Right ventricle myocardium superior (tissue), 1 donor: ENCODE data around the gene TRAFD1. TPM values are rescaled to one million over a fixed set of nuclear protein-coding genes. Genes with fewer than 3 reads are reported as not detected.
A peak's percentile ranks its signal among the peaks of the same experiment; 100 is the strongest.

Source experiments
- ATAC-seq: fragments of 200-7000 bp; cut with Tn5 transposase; one replicate; pipeline ENCODE4 v1.9.1; 2020; ENCODE audit warnings: mild to moderate bottlenecking; ENCODE audit not compliant: poor library complexity
- DNase-seq: peaks from one replicate; pipeline ENCODE4 v3.0.0-alpha.2; 2020
- intact Hi-C: fragments of 100-400 bp; cut with DNase I; formaldehyde crosslinking; loops from one replicate; pipeline ENCODE4 v1.11.2; 2022
- microRNA-seq: library from miRNA; unstranded; fragments of <30 nt; microRNA quantifications from one replicate; pipeline ENCODE4 v1.2.0, GENCODE V29; 2020
- total RNA-seq: library from RNA; stranded (reverse); fragmentation: NEBNext Ultra II Directional; extraction: Animal tissue kit (Norgen Biotek cat#: 25700); gene quantifications from one replicate; pipeline ENCODE4 v1.2.1, GENCODE V29; 2021
- donor health status: DM: no; HTN: yes; CAD: no; lungs with severe emphysema.

The TRAFD1 gene
- total RNA-seq, 1 donor from 2014 or later, result 17.4 TPM

DNA sequence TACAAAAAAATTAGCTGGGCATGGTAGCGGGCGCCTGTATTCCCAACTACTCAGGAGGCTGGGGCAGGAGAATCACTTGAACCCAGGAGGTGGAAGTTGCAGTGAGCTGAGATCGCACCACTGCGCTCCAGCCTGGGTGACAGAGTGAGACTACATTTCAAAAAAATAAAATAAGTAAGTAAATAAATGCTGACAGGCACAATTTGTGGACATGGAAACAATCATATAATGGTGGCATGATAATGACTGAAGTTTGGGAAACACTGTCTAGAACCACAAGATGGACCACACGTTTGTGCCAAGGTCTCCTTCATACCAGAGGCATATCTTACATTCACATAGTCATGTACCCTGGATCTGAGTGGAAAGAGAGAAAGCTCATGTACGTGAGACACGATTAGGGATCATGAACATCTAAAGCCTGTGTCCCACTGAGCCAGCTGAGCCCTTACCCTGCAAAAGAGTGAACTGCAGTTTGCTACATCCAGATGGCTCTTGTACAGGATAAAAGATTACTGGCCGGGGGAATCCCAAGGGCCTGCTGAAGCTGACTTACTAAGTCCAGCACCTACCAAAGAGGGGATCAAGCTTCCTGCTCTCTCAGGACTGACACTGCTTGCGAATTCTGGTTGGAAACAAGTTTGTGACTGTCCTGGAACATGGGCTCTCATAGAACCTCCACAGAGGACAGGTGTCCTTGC is 62.9 kb downstream of the TRAFD1 start:
- ATAC-seq, result no peak
- no peak for DNase-seq
- intact Hi-C loops, result no loop called here

GRCh38 chr12:112190231-112191025 is 65.1 kb downstream of the TRAFD1 start:
- DNase-seq (no peak), ATAC-seq (no peak)
- intact Hi-C loops, result no loop called here

DNA sequence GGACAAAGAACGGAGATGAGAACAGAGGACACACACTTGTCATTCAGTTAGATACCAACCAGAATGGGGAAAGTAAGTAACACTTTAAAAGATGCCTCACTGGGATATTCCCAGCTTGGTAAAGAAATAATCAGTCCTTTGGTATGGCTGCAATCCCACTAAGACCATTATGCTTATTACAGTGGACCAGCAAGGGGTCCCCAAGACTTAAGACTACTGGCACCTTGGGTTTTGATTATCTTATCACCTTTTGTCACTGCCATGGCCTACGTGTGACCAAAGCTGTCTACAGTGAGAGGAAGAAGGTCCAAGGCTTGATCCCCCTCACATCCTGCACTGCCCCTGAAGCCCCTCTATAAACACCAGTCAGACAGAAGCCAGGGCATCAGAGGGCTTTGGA is 65.8 kb downstream of the TRAFD1 start:
- ATAC-seq (no peak), DNase-seq (no peak)
- intact Hi-C loops, result no loop called here

GRCh38 chr12:112191840-112192321 is 66.5 kb downstream of the TRAFD1 start:
- DNase-seq (no peak), ATAC-seq (peak; percentile 64)
- intact Hi-C loops, result no loop called here

GRCh38 chr12:112192475-112192874 is 67.1 kb downstream of the TRAFD1 start:
- no peak for DNase-seq
- no peak for ATAC-seq
- intact Hi-C loops, result no loop called here

DNA sequence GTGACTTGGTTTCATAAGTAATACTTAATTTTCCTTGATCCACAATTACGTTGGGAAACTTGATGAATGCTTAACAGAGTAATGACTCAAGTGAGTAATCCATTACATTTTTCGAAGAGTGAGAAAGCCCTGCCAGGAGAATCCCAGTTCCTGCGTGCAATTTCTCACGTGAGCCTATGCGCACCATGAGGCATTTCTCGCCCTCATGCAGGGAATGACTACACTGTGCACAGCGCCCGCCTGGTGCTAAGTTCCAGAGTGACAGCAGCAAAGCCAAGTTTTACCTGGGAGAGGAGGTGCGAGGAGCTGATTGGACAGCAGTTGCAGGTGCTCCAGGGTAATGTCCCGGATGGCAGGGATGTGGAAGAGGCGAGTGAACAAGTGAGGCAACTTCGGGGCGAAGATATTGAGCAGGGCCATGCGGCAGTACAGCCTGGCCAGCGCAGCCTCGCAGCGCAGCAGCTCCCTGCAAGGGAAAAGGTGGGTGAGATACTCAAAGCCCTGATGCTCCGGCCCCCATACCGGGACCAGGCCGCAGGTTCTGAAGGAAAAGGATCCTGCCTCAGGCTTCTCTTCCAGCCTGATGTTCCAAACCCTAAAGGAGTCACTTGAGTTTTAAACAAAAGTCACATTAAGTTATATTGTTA is 69.4 kb downstream of the TRAFD1 start:
- ATAC-seq, result no peak
- intact Hi-C loops, result loop anchor here (5.0 kb wide), 1 partner anchor 193 kb away; no protein-coding TSS in a partner anchor

GRCh38 chr12:112196196-112196875 is 71.0 kb downstream of the TRAFD1 start:
- DNase-seq (no peak), ATAC-seq (no peak)
- intact Hi-C loops, result loop anchor here (5.0 kb wide), 1 partner anchor 191 kb away; no protein-coding TSS in a partner anchor

More for the DNA sequence above, 69.4 kb downstream of the TRAFD1 start:
- no peak for DNase-seq

- no peak for DNase-seq
- intact Hi-C loops, result loop anchor here (5.0 kb wide), 1 partner anchor 189 kb away; no protein-coding TSS in a partner anchor
- peak; percentile 83 for ATAC-seq
Measured at GRCh38 chr12:112198120-112198733, 72.9 kb downstream of the TRAFD1 start.

DNA sequence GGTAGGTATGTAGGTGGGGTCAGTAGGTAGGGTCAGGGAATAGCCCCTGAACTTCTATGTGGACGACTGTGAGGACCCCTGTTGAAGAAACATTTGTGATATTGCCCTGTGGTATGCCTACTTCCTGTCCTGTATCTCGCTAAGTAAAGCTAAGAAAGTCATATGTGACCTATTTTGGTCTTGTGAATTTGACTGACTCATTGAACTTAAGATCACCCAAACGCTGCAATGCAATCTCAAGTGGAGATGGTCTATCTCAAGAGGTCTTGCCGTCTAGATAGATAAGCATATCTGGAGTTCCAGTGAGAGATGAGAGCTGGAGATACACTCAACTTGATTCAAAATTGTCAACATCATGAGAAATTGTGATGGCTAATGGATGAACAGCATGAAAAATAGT is 73.8 kb downstream of the TRAFD1 start:
- no peak for ATAC-seq
- DNase-seq, result no peak
- intact Hi-C loops, result loop anchor here (5.0 kb wide), 1 partner anchor 188 kb away; no protein-coding TSS in a partner anchor

Small RNAs within 50 kb of the gene (microRNA-seq; reads per million reads assigned to microRNA genes)
- gene MIR6861, result not detected

Other genes with a start within 250 kb of the TRAFD1 start
- 42.4 TPM for gene TMEM116, start 112.4 kb upstream of the TRAFD1 start, total RNA-seq
- gene ERP29, start 112.1 kb upstream of the TRAFD1 start, total RNA-seq, result 46.5 TPM
- gene NAA25, start 16.8 kb upstream of the TRAFD1 start, total RNA-seq, result 14.7 TPM